GM19025 (cell line): ENCODE data around the gene HARS2.
"Not testable (repeated sequence)": the region's sequence is repeated elsewhere in the genome, so short reads cannot be mapped to it uniquely, and the experiment has no call there.

Source experiments
- ATAC-seq: cut with Tn5 transposase; IDR thresholded peaks from one replicate; pipeline ENCODE4 v1.9.1; 2021; ENCODE audit warnings: mild to moderate bottlenecking, low read depth, moderate library complexity; ENCODE audit not compliant: unreplicated experiment

Gene HARS2

DNA sequence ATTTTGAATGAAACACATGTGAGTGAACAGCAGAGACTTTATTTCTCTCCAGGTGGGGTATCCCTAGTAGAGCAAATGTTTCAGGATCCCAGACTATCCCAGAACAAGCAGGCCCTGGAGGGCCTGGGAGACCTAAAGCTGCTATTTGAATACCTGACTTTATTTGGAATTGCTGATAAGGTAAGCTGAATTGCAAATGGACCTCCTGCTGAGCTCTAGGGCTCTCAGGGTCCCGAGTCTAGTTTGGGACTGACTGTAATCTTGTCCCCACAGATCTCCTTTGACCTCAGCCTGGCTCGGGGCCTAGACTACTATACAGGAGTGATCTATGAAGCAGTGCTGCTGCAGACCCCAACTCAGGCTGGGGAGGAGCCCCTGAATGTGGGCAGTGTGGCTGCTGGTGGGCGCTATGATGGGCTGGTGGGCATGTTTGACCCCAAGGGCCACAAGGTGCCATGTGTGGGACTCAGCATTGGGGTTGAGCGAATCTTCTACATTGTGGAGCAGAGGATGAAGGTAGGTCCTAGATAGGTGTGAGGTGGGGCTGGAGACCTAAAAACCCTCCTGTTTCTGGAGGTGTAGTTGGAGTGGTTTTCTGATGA, 5.7 kb downstream of the HARS2 start:
- ATAC-seq = no peak

- peak; percentile 97 for ATAC-seq
Measured at GRCh38 chr5:140700177-140701144, 9.2 kb downstream of the HARS2 start, which contains the start of gene ZMAT2. ZMAT2 (plus strand) TSS chr5:140700447; CDS start chr5:140700461, 14 bp downstream.

DNA sequence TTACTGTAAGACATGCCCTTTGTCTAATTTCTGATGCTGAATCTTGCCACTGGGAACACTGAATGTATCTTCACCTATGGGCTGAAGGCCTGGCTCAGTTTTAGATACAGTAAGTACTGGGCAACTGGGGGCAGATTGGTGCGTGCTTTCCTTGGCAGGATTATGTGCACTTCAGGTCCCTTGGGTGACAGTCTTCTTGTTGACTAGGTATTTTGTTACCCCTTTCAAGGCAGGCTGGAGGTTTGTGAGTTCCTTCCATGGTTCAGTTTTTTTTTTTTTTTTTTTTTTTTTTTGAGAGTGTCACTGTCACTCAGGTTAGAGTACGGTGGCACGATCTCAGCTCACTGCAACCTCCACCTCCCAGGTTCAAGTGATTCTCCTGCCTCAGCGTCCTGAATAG, 16.6 kb downstream of the HARS2 start:
- ATAC-seq = no peak

GRCh38 chr5:140708787-140709186, 17.5 kb downstream of the HARS2 start:
- ATAC-seq = not testable (repeated sequence)

DNA sequence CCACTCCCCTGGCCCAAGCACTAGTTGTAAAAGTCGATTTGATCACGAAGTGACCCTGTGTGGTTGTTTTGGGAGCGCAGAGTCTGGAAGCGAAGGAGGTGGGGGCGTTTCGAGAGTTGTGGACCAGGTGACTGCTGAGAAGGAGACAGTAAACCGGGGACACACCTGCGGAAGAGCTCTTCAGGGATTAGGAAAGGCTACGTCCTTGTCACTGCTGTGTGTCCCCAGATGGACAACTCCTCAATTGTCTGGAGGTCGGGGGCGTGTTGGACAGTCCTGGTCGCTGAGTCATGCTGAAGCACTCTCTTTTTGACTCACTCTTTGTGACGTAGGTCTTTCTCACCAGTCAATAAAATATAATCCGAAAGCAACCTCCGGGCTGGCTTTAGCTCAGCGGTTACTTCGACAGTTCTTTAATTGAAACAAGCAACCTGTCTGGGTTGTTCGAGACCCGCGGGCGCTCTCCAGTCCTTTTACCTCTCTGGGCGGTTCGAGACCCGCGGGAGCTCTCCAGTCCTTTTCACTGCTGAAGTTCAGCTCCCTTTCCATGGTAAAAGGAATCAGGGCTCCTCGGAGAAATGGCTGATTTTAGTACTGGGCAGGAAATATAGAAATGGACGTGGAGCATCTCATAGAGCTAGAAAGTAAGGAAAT, 19.8 kb downstream of the HARS2 start:
- peak; percentile 84 for ATAC-seq

GRCh38 chr5:140711794-140712193, 20.5 kb downstream of the HARS2 start:
- no peak for ATAC-seq

- ATAC-seq = no peak
Measured at GRCh38 chr5:140713562-140714094, 22.4 kb downstream of the HARS2 start.

- not testable (repeated sequence) for ATAC-seq
Measured at GRCh38 chr5:140716238-140716637, 25.0 kb downstream of the HARS2 start.

DNA sequence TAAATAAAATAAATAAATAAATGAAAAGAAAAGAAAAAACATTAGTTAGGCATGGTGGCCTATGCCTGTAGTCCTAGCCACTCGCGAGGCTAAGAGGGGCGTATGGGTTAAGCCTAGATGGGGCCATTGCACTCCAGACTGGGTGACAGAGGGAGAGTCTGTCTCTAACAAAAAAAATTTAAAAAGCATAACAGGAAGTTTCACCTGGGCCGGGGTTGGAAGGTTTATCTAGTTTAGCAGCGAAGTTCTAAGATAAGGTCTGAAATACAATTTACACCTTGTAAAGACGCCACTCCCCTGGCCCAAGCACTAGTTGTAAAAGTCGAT, 27.0 kb downstream of the HARS2 start:
- no peak for ATAC-seq

GRCh38 chr5:140720738-140721137, 29.5 kb downstream of the HARS2 start:
- not testable (repeated sequence) for ATAC-seq

- not testable (repeated sequence) for ATAC-seq
Measured at GRCh38 chr5:140721395-140721794, 30.1 kb downstream of the HARS2 start.

DNA sequence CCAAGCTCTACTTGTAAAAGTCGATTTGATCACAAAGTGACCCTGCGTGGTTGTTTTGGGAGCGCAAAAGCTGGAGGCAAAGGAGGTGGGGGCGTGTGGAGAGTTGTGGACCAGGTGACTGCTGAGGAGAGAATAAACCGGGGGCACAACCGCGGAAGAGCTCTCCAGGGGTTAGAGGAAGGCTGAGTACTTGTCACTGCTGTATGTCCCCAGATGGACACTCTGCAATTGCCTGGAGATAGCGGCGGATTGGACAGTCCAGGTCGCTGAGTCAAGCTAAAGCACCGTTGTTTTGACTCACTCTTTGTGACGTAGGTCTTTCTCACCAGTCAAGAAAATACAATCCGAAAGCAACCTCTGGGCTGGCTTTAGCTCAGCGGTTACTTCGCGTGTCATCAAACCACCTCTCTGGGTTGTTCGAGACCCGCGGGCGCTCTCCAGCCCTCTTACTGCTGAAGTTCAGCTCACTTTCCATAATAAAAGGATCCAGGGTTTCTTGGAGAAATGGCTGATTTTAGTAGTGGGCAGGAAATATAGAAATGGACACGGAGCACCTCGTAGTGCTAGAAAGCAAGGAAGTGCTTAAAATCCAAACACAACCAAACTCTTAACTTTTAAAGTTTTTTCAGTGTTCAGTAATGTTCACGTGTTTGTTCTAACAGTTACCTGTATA, 34.7 kb downstream of the HARS2 start:
- ATAC-seq = peak; percentile 85

DNA sequence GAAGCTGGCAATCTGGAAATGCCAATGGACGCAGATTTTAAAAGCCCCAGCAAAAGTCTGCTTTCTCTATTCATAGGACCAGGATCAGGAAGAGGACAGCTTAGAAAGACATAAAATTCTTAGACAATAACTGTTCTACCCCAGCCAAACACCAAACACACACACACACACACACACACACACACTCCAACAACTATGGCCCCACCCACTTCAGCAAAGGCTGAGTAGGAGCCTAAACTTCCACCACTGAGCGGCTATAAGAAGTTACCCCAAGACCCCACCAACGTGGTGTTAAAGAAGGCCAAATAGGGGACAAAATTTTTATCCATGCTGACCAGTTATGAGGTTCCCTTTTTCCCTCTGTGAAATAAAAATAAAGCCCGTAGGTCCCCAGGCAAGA, 41.8 kb downstream of the HARS2 start:
- ATAC-seq = no peak

DNA sequence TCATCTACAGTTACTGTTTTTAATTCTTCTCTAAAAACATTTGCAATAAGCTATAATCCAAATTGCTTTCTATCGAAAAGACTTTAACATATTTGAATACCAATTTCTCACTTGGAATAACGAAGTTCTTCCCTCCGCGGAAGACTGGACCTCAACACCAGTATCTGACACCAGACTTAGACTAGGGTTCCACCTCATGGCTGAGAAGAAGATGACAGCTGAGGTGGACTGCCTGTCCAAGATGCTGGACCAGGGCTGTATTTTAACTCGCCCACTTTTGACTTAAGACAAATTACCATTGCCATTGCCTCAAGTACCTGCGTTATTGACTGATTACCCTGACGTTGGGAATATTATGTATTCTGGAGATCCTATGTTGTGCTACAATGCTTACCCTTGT, 43.1 kb downstream of the HARS2 start:
- ATAC-seq = no peak

DNA sequence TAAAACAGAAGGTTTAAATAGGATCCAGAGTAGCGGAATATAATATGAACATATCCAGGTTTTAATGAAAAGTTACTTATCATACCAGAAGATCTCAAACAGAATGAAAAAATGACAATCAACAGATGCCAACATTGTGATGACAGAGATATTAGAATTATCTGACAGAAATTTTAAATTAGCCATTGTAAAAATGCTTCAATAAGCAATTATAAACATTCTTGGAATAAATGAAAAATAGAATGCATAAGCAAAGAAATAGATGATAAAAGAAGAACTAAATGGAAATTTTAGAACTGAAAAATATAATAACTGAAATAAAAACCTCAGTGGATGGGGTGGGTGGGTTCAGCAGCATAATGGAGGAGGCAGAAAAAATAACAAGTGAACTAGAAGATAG, 46.2 kb downstream of the HARS2 start:
- no peak for ATAC-seq

DNA sequence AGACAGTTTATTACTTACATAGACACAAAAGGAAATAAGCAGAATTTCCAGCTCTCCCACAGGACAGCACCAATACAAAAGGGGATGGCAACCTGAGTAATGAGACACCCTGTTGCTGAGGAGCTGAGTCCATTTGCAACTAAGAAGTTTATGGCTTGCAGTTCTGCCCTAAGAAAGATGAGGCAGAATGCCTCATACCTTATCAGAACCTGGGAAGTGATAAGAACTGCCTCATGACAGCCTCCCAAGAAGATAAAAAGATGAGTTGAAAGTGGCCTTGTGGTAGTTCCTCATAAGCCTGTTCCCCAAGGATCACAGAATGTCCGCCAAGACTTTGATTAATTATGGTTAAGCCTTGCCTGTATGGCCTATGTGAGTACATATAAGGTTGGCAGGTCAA, 50.7 kb downstream of the HARS2 start:
- ATAC-seq = no peak
